GM12865 (cell line): ENCODE measurements around the gene SLC26A11.
"Not testable (repeated sequence)": the region's sequence is repeated elsewhere in the genome, so short reads cannot be mapped to it uniquely, and the experiment has no call there.

Source experiments
- DNase-seq: peaks from one replicate; pipeline ENCODE4 v3.0.0; 2010; ENCODE audit warnings: low read depth
- H3K4me3 ChIP-seq: 2 replicates; pipeline ENCODE4 v1.5.1; 2011; ENCODE audit warnings: mild to moderate bottlenecking, low read depth, low read length, control low read depth
- CTCF ChIP-seq: IDR thresholded peaks from 2 replicates; pipeline ENCODE4 v1.5.1; 2011; ENCODE audit warnings: low read length, control low read depth, low read depth, inconsistent platforms; ENCODE audit not compliant: insufficient read depth; ENCODE audit errors: missing control alignments

SLC26A11 gene

GRCh38 chr17:80274331-80274730, 54.1 kb downstream of the SLC26A11 start:
- H3K4me3 ChIP-seq, result no peak overlapping the region
- no peak for DNase-seq
- no peak for TF ChIP-seq CTCF

- no peak overlapping the region for H3K4me3 ChIP-seq
- no peak for DNase-seq
- TF ChIP-seq CTCF, result no peak
Observed at GRCh38 chr17:80274871-80275449, 54.7 kb downstream of the SLC26A11 start.

- not testable (repeated sequence) for DNase-seq, H3K4me3 ChIP-seq
Observed at GRCh38 chr17:80275857-80276256, 55.6 kb downstream of the SLC26A11 start.

GRCh38 chr17:80277751-80278671, 57.8 kb downstream of the SLC26A11 start:
- DNase-seq, result no peak
- no peak overlapping the region for H3K4me3 ChIP-seq
- TF ChIP-seq CTCF, result no peak

- TF ChIP-seq CTCF, result no peak
- no peak overlapping the region for H3K4me3 ChIP-seq
- no peak for DNase-seq
Observed at GRCh38 chr17:80279895-80280294, 59.7 kb downstream of the SLC26A11 start.

GRCh38 chr17:80281516-80281915, 61.3 kb downstream of the SLC26A11 start:
- TF ChIP-seq CTCF, result no peak
- no peak overlapping the region for H3K4me3 ChIP-seq
- no peak for DNase-seq

- H3K4me3 ChIP-seq, result no peak overlapping the region
- no peak for DNase-seq
- no peak for TF ChIP-seq CTCF
Observed at GRCh38 chr17:80283116-80283852, 63.1 kb downstream of the SLC26A11 start.
